OCI-LY7 (cell line): ENCODE data around the gene SPATA24.

Experiments used
- EZH2phosphoT487 ChIP-seq: fragments of 200-600 bp; sonication (generic); IDR thresholded peaks from 2 replicates; pipeline ENCODE4 v1.6.1; 2018; ENCODE audit warnings: low read depth, borderline replicate concordance, mild to moderate bottlenecking, mixed run types, antibody characterized with exemption, low read length, moderate library complexity, mixed read lengths
- TF ChIP-seq, protein P1 (sequence below): fragments of 200-600 bp; sonication (generic); conservative IDR thresholded peaks from 2 replicates; pipeline ENCODE4 v1.5.1; 2014; ENCODE audit warnings: mild to moderate bottlenecking, antibody characterized with exemption, low read length, moderate library complexity, mixed read lengths

DNA sequence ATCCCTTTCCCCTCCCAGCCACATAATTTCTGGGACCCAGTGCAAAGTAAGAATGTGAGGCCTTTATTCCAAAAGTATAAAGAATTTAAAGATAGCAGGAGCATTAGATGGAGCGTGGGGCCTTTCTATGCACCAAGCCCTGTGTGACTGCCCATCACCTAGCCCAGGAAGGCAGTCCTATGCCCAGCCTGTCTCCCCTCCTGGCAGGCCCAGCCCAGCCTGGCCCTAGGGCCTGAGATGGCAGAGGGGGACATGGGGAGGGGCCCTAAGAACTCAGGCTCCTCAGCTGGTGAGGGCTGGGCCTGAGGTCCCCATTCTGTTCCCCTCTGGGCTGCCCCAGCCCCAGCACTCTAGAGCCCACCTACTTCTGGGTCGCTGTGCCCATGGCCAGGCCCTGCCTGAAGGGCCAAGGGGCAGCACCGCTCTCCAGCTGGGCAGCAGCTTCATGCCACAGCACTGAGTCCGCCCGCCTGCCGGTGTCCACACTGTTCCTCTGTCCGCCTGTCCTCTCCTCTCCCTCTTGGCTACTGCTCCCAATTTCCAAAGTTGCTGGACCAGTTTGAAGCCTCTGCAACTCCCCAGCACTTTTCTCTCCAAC, 19.8 kb downstream of the SPATA24 start:
- TF ChIP-seq, protein P1, sequence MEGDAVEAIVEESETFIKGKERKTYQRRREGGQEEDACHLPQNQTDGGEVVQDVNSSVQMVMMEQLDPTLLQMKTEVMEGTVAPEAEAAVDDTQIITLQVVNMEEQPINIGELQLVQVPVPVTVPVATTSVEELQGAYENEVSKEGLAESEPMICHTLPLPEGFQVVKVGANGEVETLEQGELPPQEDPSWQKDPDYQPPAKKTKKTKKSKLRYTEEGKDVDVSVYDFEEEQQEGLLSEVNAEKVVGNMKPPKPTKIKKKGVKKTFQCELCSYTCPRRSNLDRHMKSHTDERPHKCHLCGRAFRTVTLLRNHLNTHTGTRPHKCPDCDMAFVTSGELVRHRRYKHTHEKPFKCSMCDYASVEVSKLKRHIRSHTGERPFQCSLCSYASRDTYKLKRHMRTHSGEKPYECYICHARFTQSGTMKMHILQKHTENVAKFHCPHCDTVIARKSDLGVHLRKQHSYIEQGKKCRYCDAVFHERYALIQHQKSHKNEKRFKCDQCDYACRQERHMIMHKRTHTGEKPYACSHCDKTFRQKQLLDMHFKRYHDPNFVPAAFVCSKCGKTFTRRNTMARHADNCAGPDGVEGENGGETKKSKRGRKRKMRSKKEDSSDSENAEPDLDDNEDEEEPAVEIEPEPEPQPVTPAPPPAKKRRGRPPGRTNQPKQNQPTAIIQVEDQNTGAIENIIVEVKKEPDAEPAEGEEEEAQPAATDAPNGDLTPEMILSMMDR, result no peak
- TF ChIP-seq EZH2phosphoT487, result no peak
